NK-92 (cell line): Measurements from ENCODE around the gene PGGHG.
"Not testable (repeated sequence)": the region's sequence is repeated elsewhere in the genome, so short reads cannot be mapped to it uniquely, and the experiment has no call there.

Experiments
- DNase-seq: peaks from one replicate; lab custom pipeline; 2025; ENCODE audit not compliant: unreplicated experiment; lab: John Stamatoyannopoulos, UW

PGGHG gene

DNA sequence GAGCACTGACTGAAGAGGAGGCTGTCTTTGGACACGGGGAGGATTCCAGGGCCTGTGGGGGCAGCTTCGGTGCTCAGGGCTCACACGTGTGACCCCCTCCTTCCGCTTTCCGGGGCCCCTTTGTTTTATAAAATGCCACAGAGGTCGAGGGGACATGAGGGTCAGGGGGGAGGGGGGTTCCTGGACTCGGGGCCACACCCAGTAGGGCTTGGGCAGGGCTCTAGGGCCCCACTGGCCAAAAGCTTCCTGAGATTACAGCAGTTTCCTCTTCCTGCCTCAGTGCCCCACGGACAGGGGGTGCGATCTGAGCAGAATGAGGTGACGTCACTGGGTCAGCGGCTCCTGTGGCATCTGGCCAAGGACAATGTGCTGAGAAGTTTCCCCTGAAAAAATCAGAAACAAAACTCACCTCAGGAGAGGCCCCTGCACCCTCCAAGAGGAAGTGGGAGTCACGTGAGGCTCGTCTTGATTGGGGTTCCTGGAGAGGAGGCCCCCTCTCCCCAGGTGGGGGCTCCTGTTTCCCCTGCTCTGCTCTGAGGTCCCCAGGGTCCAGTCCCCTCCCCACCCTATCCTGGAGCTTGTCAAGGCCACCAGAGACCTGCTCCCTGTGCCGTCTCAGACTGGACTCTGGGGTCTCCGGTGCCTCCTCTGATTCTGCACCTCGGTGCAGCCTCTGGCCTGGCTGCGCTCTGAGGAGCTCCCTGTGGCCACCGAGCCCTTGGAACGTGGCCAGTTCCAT is 38.1 kb downstream of the PGGHG start:
- DNase-seq: no peak

DNA sequence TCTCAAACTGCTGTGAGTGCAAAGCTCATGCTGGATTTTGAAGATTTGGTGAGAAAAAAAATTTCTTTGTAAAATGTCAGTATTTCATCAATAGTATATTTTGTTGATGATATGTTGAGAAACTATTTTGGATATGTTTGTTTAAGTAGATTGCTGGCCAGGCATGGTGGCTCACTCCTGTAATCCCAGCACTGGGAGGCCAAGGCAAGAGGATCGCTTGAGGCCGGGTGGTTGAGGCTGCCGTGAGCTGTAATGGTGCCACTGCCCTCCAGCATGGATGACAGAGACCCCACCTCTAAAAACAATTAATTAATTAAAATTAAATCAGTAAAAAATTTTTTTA is 38.6 kb downstream of the PGGHG start:
- DNase-seq: no peak

DNA sequence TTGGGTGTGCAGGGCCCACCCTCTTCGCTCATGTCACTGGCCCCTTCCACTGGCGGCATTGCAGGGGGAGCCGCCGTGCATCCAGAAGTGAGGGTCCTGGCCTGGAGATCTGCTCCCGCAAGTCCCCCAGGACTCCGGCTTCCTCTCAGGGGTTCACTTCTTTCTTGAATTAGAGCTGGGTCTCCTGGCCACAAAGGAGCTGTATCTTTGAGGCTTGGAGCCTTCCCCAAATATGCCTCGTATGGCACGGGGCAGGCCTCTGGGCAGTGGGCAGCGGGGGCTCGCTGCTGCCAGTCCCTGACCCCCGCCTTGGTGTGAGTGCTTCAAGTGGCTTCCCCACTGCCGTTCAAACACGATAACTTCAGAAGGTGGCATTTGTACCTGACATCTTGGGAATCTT is 39.1 kb downstream of the PGGHG start:
- no peak for DNase-seq

DNA sequence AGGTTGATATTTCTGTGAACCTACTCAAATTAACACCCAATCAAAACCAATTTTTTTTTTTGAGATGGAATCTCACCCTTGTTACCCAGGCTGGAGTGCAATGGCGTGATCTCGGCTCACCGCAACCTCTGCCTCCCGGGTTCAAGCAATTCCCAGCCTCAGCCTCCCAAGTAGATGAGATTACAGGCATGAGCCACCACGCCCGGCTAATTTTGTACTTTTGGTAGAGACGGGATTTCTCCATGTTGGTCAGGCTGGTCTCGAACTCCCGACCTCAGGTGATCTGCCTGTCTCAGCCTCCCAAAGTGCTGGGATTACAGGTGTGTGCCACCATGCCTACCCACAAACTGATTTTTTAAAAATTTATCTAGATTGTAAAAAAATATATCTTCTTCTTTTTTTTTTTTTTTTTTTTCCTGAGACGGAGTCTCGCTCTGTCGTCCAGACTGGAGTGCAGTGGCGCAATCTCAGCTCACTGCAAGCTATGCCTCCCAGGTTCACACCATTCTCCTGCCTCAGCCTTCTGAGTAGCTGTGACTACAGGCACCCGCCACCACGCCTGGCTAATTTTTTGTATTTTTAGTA is 39.7 kb downstream of the PGGHG start:
- not testable (repeated sequence) for DNase-seq

DNA sequence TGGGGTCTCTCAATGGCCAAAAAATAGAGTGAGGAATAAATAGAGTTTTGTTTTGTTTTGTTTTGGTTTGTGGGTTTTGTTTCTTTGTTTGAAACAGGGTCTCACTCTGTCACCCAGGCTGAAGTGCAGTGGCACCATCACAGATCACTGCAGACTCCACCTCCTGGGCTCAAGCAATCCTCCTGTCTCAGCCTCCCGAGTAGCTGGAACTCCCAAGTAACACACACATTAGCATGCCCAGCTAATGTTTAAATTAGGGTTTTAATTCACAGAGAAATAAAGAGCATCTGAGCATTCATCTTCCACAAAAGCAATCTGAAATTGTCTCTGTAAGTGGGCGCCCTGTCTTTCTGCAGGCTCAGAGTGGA is 40.9 kb downstream of the PGGHG start:
- no peak for DNase-seq

DNA sequence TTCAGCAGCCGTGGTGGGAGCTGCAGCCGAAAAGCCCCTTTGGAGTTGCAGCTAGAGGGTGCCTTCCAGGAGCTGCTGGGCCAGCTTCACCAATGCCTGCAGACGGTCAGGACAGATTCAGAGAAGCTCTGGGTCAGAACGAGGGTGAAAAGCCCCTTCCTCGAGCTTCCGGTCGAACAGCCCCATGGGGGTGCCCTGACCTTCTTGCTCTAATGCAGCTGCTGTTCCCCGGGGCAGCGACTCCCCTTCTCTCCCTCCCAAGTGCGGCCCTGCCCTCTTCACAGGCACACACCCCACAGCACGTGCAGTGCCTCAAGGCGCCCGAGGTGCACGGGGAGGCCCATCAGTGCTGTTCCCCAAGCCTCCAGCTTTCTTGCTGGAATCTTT is 41.4 kb downstream of the PGGHG start:
- no peak for DNase-seq

DNA sequence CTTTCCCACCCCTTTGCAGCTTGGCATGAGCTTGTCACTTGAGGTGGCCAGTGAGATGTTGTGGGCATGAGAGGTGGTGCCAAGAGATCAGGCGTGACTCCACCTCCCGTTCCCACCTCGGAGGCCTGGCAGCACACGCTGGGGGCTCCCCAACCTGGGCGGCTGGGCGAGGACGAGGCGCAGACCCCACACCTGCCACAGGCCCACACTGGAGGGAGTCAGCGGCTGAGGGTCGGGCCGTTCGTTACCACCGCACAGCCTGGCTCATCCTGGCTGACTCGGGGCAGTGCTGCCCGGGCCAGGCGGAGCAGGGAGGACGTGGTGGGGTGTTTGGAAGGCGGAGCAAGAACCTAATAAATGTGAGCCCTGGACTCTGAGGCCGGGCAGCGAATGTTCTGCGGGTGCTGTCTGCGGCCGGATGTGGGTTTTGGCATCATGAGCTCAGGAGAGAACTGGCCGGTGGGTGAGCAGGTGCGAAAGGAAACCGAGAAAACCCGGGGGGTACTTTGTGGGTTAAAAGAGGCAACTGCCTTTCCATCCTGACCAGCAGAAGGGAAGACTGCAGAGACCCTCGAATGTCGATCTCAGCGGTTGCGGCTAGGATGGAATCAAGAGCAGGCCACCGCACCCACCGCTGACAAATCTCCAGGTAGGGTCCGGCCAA is 41.9 kb downstream of the PGGHG start:
- no peak for DNase-seq

DNA sequence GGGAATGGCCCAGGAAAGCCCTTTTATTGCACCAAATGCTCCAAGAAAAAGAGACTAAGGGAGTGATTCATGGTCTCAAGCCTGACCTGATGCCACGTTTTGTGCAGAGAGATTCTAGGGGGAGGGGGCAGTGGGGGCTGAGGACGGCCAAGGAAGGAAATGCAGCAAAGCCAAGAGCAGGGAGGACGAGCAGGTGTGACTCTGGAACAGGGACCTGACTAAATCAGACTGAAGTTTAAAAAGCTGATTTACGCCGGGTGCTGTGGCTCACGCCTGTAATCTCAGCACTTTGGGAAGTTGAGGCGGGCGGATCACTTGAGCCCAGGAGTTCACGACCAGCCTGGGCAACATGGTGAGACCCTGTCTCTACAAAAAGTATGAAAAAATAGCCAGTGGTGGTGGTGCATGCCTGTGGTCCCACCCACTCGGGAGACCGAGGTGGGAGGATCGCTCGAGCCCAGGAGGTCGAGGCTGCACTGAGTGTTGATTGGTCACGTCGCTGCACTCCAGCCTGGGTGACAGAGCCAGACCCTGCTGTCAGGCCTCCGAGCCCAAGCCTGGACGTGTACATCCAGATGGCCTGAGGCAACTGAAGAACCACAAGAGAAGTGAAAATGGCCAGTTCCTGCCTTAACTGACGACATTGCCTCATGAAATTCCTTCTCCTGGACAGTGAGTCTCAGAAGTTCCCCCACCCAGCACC is 42.6 kb downstream of the PGGHG start:
- no peak for DNase-seq

DNA sequence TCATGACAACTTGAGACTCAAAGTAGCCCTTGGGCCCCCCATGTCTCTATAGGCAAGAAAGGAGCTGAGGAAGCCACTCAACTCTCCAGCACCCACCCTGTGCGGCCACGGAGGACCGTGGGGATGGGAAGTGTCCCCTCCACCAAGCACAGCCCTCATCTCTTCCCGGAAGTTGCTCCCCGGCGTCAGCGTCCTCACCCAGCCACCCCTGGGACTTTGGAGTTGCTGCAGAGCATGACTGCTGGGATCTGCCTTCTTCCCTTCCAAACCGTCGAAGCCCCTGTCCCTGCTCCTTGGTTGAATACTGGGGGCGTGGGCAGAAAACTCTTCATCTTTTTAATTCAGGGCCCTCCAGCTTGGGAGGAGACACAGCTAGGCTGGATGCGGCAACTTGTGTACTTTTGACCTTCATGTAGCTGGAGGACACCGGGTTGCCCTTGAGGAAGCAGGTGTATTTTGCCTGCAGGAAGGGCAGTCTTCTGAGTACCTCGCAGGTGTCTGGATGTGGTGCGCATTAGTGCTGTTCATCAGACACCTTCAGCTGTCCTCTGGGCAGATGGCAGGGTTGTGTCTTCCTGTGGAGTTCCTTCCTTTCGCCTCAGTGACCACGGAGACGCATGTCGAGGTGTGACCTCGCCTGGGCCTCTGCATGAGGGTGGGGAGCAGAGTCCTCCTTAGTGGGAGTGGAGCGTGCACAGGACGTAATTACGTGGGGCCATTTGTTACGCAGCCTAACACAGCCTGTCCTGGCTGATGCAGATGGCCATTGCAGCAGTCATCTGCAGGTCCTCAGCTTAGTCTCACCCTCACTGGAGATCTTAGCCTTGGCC is 43.9 kb downstream of the PGGHG start:
- DNase-seq: no peak

DNA sequence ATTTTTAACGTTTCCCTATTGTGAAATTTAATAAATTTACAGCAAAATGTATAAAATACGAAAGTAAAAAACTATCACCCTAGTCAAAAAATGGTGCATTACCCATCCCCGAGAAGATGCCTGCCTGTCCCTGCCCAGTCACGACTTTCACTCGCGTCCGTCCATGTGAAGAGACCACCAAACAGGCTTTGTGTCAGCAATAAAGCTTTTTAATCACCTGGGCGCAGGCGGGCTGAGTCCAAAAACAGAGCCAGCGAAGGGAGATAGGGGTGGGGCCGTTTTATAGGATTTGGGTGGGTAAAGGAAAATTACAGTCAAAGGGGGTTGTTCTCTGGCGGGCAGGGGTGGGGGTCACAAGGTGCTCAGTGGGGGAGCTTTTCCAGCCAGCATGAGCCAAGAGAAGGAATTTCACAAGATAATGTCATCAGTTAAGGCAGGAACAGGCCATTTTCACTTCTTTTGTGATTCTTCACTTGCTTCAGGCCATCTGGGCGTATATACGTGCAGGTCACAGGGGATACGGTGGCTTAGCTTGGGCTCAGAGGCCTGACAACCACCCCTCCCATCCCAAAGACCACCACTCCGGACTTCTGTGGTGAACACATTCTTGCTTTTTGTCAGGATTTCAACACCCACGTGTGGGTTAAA is 44.8 kb downstream of the PGGHG start:
- not testable (repeated sequence) for DNase-seq

DNA sequence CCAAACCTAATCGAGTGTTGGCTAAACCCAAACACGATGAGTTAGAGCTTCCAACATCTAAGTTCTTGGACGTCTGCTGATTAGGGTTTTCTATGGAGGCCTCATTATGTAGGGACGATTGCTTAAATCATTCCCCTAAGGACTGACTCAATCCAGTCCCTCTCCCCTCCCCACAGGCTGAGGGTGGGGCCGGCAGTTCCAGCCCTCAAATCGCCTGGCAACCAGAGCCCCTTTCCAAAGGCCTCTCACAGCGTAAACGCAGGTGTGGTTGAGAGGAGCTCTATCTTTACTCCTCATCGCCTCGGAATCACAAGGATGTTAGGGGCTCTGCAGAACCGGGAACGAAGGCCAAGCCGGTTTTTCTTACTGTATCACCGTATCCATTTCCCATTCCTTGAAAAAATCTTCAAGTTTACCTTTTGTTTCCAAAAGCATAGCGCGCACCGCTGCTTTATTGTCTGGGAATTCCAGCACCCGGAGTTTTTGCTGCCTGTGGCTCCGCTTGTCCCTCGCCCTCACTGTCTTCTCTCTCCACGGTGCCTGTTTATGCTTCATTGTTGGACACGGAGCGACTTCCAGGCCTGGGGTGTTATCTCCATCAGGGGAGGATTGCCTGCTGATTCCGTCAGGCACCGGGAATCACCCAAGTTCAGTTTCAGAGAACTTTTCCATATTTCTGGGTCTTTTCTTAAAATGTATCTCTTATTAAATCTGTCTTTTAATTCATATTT is 45.5 kb downstream of the PGGHG start:
- DNase-seq: no peak

DNA sequence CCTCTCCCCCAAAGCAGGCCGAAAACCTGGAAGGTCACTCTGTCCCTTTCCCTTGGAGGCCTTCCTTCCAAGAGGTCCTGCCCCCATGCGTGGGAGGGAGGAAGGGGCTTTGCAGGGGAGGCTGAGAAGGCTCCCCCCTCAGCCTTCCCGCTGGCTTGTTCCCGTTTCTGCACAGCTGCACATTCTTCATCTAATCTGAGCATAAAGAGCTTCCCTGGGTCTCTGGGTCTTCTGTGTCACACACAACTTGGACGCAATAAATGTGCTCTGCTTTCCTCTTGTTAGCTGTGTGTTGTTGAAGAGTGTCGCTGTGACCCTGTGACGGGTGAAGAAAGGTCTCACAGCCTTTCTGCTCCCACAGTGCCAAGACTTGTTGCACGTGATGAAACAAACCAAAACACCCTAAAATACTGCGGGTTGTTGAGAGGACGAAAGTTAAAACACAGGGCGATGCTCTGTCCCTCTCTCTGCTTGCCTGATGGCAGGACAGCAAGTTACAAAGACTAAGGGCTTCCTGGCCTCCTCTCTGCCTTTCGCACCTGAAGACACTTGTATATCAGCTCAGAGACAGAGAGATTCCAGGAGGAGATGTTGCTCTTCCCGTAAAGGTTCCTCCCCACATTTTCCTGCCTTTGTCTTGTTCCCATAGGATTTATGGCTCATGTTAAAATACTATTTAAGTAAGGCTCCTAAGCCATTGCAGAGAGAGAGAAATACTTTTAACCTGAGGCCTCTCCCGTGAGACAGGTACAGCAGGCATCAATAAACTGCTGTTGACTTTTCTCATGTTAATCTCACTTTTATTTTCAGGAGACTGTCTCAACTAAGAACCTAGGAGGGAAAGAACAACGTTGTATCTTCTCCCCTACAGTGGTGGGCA is 47.1 kb downstream of the PGGHG start:
- DNase-seq: no peak

DNA sequence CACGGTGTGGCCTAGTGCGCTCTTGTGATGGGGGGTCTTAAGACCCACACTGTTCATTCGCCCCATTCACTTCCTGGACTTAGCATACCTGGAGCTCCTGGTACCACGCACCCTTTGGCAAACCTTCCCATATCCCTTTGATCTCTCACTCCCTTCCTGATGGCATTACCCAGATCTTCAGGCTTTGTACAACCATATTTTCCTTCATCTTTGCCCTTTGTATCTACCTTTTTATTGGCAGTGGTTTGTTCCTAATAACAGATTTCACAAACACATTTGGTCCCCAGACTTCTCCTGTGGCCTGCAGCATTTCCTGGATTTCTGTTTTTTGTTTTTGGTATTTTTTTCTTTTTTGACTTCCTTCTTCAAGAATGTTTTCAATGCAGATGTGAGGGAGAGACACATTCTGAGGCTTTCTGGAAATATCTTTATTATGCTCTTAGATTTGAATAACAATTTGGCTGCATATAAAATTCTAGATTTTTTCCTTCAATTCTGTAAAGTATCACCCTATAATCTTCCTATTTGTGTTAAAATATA is 47.8 kb downstream of the PGGHG start:
- DNase-seq: no peak

DNA sequence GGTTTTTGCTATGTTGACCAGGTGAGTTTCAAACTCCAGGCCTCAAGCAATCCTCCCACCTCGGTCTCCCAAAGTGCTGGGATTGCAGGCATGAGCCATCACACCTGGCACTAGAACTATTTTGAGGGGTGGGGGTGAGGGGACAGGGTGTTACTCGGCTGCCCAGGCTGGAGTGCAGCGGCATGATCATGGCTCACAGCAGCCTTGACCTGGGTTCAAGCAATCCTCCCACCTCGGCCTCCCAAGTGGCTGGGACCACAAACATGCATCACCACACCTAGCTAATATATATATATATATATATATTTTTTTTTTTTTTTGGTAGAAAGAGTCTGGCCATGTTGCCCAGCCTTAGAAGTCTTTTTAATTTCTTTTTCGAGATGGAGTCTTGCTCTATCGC is 48.8 kb downstream of the PGGHG start:
- no peak for DNase-seq

DNA sequence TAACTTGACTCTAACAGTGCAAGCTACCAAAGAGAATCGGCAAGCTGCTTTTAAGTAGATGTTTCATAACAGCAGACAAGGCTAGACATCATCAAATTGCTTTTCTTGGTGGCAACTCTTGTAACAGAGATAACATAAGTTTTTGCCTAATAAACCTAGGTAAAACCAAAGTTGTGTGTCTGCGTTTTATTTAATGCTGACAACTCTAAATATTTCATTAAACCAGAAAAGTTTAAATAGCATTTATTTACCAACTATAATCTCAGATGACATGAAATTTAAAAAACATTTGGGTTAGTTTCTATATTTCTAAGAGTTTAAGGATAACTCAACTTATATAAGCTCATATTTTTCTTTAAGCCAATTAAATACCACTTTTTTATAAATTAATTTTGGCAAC is 51.0 kb downstream of the PGGHG start:
- DNase-seq: no peak

DNA sequence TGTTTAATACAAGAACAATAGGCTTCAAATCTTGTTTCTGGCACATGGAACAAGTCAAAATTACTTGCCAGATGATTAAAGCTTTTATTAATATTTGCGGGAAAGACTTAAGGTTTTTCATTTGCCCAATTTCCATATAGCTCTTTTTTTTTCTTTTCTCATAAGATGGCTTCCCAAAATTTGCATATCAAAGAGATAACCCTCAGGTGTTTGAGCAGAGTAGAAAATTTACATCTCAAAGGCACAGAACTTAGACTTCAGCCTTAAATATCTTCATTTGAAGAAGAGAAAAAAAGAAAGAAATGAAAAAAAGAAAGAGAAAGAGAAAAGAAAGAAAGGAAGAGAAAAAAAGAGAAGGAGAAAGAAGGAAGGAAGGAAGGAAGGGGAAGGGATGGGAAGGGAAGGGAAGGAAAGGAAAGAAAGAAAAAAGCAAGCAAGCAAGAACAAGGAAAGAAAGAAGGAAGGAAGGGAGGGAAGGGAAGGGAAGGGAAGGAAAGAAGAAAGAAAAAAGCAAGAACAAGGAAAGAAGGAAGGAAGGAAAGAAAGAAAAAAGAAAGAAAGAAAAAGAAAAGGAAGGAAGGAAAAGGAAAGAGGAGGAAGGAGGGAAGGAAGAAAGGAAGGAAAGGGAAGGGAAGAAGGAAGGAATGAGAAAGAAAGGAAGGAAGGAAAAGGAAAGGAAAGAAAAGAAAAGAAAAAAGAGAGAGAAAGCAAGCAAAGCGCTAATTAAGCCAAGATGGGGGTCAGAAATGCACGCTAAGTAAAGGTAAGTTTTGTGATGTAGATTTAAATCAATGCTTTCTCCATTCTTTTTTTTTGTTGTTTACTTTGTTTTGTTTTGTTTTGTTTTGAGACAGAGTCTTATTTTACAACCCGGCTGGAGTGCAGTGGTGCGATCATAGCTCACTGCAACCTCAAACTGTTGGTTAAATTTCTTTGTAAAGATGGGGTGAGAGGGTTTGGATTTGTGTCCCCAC is 51.9 kb downstream of the PGGHG start:
- no peak for DNase-seq

DNA sequence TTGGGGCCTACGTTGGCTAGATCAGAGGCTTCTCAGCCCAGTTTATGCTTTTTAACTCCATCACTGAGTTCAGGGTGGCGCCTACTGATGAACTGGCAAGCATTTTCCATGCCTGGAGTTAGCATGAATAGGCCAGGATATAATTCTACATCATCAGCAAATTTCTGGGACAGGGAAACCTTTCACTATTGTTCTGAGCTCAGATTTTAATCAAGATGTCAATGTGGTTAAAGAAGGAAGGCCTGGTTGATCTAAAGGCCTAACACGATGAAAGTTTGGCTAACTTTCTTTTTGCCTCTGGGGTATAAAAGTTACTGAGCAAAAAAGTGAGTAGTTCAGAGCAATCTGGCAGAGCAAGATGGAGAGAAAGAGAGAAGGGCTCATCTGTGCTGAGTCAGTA is 53.4 kb downstream of the PGGHG start:
- no peak for DNase-seq
